Measurements from ENCODE around the gene ITGA6. TPM values are rescaled to one million over a fixed set of nuclear protein-coding genes. Genes with fewer than 3 reads are reported as not detected.

The ITGA6 gene
- total RNA-seq, 1 experiment from 2014 or later: 181 TPM

DNA sequence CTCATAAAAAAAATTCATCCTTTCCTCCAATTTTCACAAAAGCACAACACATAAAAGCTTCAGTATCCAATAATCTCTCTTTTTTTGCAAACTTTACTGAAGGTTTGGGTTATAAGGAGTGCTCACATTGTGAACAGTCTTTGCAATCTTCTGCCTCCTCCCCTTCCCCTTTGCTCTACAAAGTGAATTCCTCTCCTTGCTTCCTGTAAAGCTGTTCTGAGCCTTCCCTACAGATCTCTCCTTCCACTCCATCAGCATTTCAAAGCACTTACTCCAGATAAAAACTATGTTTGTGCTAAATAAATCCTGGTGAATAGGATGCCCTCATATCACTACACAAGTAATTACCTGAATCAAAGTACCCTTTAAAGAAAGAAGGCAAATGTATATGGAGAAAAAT, 123.9 kb downstream of the ITGA6 start:
- H2AFZ ChIP-seq (ENCODE audit: low read length): peak overlapping the region; percentile 9; the same call in 1 of the 2 replicates

DNA sequence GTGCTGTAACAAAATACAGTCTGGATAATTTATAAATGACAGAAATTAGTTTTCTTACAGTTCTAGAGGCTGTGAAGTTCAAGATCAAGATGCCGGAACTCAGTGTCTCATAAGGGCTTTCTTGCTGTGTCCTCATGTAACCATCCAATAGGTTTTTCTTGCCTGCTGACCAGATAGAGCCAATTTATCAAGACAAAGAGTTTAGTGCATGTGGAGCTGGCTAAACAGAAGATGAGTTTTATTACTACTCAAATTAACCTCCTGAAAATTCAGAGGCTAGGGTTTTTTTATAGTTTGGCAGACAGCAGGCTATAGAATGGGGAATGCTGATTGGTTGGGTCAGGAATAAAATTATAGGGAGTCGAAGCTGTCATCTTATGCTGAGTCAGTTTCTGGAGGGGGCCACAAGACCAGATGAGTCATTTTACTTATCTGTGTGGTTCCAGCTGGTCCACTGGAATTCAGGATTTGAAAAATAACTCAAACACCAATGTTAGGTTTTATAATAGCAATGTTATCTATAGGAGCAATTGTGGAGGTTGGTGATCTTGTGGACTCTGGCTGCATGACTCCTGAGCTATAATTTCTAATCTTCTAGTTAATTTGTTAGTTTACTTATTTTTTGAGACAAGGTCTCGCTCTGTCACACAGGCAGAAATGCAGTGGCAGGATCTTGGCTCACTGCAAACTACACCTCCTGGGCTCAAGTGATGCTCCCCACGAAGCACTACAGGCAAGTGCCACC, 125.3 kb downstream of the ITGA6 start:
- H3K9ac ChIP-seq (ENCODE audit: low read length): no peak overlapping the region
- TF ChIP-seq EZH2phosphoT487 (IDR thresholded peaks at IDR 0.05; ENCODE audit: borderline replicate concordance, low read length): no peak
- no peak for TF ChIP-seq EZH2 (IDR thresholded peaks at IDR 0.05; ENCODE audit: low read length, unreplicated experiment)
- TF ChIP-seq, protein P1, sequence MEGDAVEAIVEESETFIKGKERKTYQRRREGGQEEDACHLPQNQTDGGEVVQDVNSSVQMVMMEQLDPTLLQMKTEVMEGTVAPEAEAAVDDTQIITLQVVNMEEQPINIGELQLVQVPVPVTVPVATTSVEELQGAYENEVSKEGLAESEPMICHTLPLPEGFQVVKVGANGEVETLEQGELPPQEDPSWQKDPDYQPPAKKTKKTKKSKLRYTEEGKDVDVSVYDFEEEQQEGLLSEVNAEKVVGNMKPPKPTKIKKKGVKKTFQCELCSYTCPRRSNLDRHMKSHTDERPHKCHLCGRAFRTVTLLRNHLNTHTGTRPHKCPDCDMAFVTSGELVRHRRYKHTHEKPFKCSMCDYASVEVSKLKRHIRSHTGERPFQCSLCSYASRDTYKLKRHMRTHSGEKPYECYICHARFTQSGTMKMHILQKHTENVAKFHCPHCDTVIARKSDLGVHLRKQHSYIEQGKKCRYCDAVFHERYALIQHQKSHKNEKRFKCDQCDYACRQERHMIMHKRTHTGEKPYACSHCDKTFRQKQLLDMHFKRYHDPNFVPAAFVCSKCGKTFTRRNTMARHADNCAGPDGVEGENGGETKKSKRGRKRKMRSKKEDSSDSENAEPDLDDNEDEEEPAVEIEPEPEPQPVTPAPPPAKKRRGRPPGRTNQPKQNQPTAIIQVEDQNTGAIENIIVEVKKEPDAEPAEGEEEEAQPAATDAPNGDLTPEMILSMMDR (conservative IDR thresholded peaks at IDR 0.05; ENCODE audit: low read depth, low read length): no peak
- H4K20me1 ChIP-seq (ENCODE audit: low read length): peaks cover 13% of the 10 kb centered on the region
- no peaks in the 10 kb centered on the region for H3K9me3 ChIP-seq (ENCODE audit: low read length)
- intact Hi-C loops (cut with micrococcal nuclease): no loop called here
- no TSS peak for BruUV-seq (replicated peaks)
- H3K79me2 ChIP-seq (ENCODE audit: low read length): peaks cover 32% of the 10 kb centered on the region
- no peak overlapping the region for H2AFZ ChIP-seq (ENCODE audit: low read length)
- CTCF ChIA-PET: interaction anchor here (0.6 kb wide), 1 partner anchor 426 kb away, joined by 3 read pairs; no protein-coding TSS in a partner anchor
- no peak overlapping the region for H3K4me3 ChIP-seq (ENCODE audit: low read length)
- H3K4me2 ChIP-seq (ENCODE audit: low read length): peak overlapping the region; percentile 6; the same call in 1 of the 2 replicates
- DNase-seq (peak; percentile 56), ATAC-seq (no peak)
- H3F3A ChIP-seq (ENCODE audit: low read length, unreplicated experiment): no peaks in the 10 kb centered on the region
- peaks cover 3% of the 10 kb centered on the region; the same call in 1 of the 2 replicates for H3K36me3 ChIP-seq (ENCODE audit: low read depth, low read length)
- H3K27ac ChIP-seq (ENCODE audit: low read length): peak overlapping the region; percentile 23
- H3K4me1 ChIP-seq (ENCODE audit: insufficient read depth, low read length): peaks cover 44% of the 10 kb centered on the region
- no peaks in the 10 kb centered on the region for H3K27me3 ChIP-seq (ENCODE audit: low read length)
- H3K9me2 ChIP-seq (replicated peaks; ENCODE audit: low read length): no peaks in the 10 kb centered on the region
- POLR2A ChIA-PET (ENCODE audit: unreplicated experiment): no interaction called here

More for the DNA sequence above, 123.9 kb downstream of the ITGA6 start:
- Histone ChIP-seq H3K36me3 (ENCODE audit: low read depth, low read length) (peaks cover 4% of the 10 kb centered on the region), H3K9me2 (replicated peaks; ENCODE audit: low read length) (no peaks in the 10 kb centered on the region), H3K4me3 (ENCODE audit: low read length) (no peak overlapping the region; the same call in 1 of the 2 replicates), H4K20me1 (ENCODE audit: low read length) (no peaks in the 10 kb centered on the region), H3K27ac (ENCODE audit: low read length) (no peak overlapping the region), H3K4me2 (ENCODE audit: low read length) (peak overlapping the region; percentile 33), H3K27me3 (ENCODE audit: low read length) (no peaks in the 10 kb centered on the region), H3F3A (ENCODE audit: low read length, unreplicated experiment) (no peaks in the 10 kb centered on the region), H3K9ac (ENCODE audit: low read length) (no peak overlapping the region), H3K4me1 (ENCODE audit: insufficient read depth, low read length) (peaks cover 44% of the 10 kb centered on the region), H3K79me2 (ENCODE audit: low read length) (peaks cover 18% of the 10 kb centered on the region), H3K9me3 (ENCODE audit: low read length) (no peaks in the 10 kb centered on the region)
- ATAC-seq (no peak), DNase-seq (peak; percentile 4)
- CTCF ChIA-PET: no interaction called here
- POLR2A ChIA-PET (ENCODE audit: unreplicated experiment): no interaction called here
- intact Hi-C loops (cut with micrococcal nuclease): no loop called here
- no TSS peak for BruUV-seq (replicated peaks)
- TF ChIP-seq EZH2phosphoT487 (IDR thresholded peaks at IDR 0.05; ENCODE audit: borderline replicate concordance, low read length) (no peak), EZH2 (IDR thresholded peaks at IDR 0.05; ENCODE audit: low read length, unreplicated experiment) (no peak)
- TF ChIP-seq, protein P1 (conservative IDR thresholded peaks at IDR 0.05; ENCODE audit: low read depth, low read length): no peak
